Left colon (tissue), 2 donors: ENCODE results near the gene RIOX2. TPM values are rescaled to one million over a fixed set of nuclear protein-coding genes. Genes with fewer than 3 reads are reported as not detected.
A peak's percentile ranks its signal among the peaks of the same experiment; 100 is the strongest.

Experiments used
- ATAC-seq: fragments of 200-7000 bp; cut with Tn5 transposase; one replicate; pipeline ENCODE4 v1.9.1; 2020; ENCODE audit warnings: mild to moderate bottlenecking, moderate library complexity
- DNase-seq, 2 donors: peaks; one replicate each; pipeline ENCODE4 v3.0.0-alpha.2; 2020
- intact Hi-C, 2 donors: fragments of 100-400 bp; cut with DNase I in 1 of 2; cut with micrococcal nuclease in 1 of 2; formaldehyde crosslinking; loops; one replicate each; pipeline versions ENCODE4 v1.11.2 to v1.14.0; 2022; cut with DNase I, micrococcal nuclease
- total RNA-seq, 2 donors: library from RNA; stranded (reverse); fragmentation: NEBNext Ultra II Directional; extraction: Animal tissue kit (Norgen Biotek cat#: 25700); gene quantifications; one replicate each; pipeline ENCODE4 v1.2.1, GENCODE V29; 2021
- donor health status: DM: no; HTN: no; CAD: no.
- donor health status: DM: yes; HTN: yes; CAD: no.

The RIOX2 gene
- total RNA-seq, 2 donors from 2014 or later = 18.7 to 20.2 TPM

DNA sequence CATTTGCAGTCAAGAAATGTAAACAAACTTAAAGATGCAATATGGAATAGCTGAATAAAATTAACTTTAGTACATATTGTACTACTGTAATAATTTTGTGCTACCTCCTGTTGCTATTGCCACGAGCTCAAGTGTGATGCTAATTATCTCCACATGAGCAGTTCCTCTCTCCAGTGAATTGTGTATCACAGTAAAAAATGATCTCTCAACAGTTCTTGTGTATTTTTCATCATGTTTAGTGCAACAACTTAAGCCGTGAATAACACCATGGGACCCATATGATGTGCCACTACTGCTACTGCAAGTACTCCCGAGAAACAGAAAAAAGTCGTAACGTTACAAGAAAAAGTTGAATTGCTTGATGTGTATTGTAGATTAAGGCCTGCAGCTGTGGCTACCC is 12.4 kb downstream of the RIOX2 start:
- no peak for ATAC-seq
- DNase-seq = no peak
- intact Hi-C loops = no loop called here

DNA sequence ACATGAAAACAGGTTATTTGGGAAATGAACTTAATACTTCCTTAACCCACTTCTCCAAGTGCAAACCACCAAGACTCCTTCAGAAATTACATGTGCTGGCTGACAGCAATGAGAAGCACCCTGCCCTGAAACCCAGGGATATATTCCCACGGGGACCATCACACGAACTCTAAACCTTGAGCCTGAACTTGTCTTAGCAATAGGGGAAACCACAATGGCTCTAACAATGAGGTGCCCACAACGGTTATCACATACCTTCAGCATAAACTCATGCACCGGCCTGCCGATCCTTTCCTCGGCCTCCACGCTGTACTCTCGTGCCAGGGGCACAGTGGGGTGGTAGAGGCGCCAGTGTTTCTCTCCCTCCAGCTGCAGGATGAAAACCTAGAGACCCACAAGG is 13.4 kb downstream of the RIOX2 start:
- intact Hi-C loops = no loop called here
- DNase-seq (no peak), ATAC-seq (no peak)

DNA sequence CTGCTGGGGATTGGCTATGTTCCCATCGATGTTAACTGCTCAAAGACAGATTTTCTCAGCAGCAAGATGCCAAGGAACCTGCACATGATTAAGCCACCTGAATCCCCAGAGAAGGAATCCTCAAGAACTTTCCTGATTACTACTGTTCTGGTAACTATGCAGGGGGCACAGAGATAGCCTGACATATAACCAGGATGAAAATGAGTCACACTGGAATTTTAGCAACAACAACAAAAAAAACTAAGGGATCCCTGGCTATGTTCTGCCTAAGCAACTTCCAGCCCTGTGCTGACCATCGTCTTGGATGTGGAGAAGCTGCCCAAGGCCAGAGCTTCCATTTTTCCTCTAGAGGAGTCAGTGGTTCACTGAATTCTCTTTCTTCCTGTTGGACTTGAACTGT is 13.8 kb downstream of the RIOX2 start:
- ATAC-seq (no peak), DNase-seq (no peak)
- intact Hi-C loops = no loop called here

DNA sequence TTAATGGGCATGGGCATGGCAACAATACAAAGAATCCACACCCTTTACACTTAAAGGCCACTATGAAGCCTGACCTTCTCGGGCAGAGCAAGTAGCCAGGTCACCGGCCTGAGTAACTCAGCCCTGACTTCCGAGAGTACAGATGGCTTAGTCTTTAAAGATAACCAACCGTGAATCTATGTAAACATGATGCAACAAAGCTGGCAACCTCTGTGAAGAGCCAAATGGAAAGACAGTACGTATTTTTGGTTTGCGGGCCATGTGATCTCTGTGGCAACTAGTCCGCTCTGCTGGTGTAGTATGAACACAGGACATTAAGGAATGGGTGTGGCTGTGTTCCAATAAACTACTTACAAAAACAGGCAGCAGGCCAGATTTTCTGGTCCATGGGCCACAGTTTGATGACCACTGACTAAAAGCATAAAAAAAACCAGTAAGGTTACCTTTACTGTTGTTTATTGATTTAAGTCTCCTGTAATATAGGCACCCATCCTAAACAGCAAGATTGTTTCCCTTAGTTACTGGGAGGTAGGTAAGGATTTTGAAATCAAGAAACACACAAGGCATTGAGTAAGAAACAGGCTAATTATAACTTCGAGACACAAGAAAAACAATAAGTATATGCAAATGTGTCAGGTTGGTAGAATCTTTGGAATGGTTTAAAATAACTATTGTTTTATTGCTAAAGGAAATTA is 14.5 kb downstream of the RIOX2 start:
- peak; percentile 16 to 32 for DNase-seq
- ATAC-seq = peak; percentile 52
- intact Hi-C loops = no loop called here

DNA sequence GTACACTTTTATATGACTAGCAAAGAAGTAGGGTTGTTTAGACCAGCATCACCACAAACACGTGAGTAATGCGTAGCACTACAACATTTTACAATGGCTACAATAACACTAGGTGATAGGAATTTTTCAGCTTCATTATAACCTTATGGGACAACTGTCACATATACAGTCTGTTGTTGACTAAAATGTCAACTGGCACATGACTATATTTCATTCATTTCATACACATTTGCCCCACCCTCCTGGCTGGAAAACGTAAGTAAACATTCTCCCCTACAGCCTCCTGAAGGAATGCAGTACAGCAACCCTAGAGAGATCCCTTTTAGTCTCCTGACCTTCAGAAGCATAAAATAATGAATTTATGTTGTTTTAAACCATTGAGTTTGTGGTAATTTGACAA is 16.2 kb downstream of the RIOX2 start:
- ATAC-seq = peak; percentile 91
- no peak for DNase-seq
- intact Hi-C loops = no loop called here

DNA sequence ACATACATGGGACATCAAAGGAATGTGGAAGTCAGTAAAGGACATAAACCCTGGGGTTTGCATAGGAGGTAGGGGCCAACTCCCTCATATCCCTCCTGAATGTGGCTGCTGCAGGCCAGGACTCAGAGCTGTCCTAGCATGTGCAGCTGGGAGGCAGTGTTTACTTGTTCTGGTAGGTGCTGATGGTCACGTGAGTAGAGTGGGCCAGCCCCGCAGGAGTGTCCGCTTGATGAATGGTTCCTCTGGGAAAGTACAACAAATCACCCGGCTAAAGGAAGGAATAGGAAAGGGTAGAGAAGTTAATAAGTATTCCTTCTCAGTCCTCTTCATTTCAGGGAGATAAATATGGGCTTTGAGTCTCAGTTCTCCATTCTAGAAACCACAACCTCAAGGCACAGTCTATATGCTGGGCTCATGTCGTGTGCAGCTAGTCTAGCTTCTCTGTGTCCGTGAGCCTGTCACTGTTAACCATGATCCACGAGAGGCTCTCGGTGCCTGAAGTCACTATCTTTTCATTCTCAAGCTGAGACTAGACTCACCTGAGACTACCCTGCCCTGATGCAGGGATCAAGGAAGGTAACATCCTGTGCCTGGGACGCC is 17.9 kb downstream of the RIOX2 start:
- DNase-seq (no peak), ATAC-seq (no peak)
- intact Hi-C loops = no loop called here

DNA sequence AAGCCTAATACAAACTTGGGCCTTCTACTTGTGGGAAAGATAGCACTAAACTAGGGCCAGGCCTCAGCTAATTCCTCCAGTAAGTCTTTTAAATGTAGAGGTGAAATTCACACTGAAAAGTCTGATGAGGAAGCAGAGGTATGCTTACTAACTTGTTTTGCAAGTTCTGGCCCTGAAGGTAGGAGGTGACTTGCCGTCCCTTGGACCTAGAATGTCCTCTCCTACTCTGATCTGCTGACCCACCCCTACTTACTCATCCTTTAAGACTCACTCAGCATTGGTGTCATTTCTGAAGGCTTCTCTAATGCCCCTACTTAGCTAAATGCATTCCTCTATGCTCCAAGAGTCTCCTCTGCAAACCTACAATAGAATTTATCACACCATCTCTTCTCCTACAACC is 19.4 kb downstream of the RIOX2 start:
- intact Hi-C loops = no loop called here
- no peak for DNase-seq
- ATAC-seq = no peak

DNA sequence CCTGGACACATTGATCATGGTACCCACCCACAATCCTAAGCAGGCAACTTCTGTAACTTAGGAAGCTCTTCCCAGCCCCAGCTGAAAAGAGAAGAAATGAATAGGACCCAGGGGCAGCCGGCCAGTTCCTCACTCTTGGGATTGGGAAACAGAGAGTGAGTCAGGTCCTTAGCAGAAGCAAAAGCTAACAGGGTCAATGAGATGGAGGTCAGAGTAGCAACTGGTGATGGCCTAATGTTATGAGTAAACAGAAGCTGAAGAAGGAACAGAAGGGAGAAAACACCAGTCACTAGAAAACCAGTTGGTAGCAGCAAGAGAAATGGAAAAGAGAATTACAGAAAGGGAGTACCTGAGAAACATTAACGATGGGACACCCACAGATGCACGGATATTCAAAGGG is 20.0 kb downstream of the RIOX2 start:
- DNase-seq = no peak
- ATAC-seq = no peak
- intact Hi-C loops = no loop called here

DNA sequence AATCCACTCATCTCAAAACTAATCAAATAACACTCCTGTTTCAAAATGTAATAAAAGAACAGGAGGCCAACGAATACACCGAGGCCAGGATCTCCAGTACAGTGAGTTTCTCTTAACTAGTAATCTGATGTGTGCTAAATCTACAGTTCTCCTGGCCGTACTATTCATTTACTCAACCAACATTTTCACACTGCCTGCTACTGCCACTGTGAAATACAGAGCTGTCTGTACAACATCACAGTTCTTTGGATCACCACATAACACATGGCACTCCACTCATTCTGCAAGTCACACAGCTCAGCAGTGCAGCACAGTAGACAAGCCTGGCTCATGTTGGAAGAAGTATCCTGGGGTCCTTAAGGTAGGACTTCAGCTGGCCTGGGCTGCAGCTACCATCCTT is 21.9 kb downstream of the RIOX2 start:
- ATAC-seq = no peak
- no peak for DNase-seq
- intact Hi-C loops = no loop called here

DNA sequence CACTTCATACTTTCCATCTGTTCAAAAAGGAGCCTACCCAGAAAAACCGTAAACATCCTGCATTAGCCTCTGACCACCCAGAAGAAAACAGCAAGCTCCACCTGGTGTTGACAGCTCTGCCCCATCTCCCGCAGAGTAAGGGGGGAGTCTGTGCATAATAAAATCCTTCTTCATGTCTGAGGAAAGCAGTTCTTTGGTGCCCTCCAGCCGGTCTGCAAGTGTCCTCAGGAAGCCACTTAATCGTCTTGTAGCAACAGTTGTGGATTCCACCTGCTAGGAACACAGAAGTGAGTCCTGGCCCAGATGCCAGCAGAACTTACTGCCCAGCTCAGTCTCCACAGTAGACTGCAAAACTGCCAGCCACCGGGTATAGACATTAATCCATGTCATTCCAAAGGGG is 22.5 kb downstream of the RIOX2 start:
- DNase-seq = no peak
- no peak for ATAC-seq
- intact Hi-C loops = no loop called here

DNA sequence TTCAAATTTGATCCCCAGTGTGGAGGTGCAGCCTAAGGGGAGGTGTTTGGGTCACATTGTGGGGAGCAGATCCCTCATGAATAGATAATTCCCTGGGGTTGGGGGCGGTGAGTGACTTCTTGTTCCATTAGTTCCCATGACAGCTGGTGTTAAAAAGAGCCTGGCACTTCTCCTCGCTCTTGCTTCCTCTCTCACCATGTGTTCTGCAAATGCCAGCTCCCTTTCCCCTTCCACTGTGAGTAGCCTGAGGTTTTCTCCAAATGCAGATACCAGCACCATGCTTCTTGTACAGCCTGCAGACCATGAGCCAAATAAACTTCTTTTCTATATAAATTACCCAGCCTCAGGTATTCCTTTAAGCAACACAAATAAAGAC is 23.1 kb downstream of the RIOX2 start:
- no peak for ATAC-seq
- intact Hi-C loops = no loop called here
- no peak for DNase-seq

DNA sequence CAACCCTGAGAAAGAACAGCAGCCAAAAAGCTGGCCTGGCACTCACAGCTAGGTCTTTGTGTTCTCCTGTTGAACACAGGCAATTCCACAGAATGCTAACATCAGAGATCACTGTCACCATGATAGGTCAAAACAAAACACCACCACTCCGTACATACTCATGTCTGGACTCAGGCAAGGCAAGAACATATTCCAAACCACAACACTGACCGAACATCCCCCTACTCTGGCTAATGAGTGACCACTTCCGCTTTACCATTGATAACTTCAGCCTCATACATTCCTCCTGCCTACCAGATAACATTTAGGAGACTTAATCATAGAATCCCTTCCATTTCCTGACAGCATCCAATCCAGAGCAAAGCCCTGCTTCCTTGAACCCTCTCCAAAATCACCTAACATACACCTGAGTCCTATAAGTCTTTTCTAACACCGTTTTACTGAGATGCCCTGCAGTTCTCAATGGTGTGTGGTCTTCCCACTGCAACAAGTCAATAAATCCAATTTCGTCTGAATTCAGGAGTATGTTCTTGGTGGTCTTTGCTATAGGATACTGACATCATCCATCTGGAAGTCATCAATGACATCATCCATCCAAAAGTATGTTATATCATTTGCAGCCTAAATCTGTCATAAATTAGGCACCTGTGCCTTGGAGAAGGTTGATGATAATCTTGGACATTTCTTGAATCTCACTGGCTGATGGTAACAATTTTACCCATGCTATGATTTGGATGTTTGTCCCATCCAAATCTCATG is 23.7 kb downstream of the RIOX2 start:
- DNase-seq (no peak), ATAC-seq (no peak)
- intact Hi-C loops = no loop called here

DNA sequence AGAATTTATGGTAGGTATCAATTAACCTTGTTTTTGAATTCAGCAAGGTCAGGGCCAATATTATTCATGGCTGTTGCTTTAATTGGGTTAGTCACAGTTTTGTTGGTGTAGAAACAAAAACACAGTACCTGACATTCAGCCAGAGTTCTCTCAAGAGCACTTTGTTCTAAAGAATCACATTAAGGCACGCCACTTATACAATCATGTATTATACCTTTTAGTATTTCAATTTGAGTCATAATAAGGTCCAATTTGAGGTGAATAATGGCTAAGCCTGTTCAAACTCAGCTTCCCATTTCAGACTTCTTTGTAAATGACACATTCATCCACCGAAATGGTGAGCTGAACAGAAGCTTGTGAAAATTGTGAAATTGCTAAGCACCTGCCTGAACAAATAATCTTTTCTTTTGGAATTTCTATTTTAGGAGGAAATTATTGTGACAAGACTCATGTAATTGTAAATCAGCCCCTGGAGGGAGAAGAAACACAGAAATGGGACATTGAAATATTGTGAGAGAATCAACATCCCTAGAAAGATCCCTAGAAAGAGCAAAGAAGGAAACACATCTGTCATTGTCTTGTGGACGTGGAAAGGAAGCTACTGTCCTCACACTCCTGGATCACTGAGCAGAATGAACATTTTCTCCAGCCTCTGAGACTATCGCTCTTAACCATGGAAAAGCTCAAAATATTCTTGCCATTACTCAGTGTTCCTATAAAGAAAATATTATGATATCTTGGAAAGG is 29.3 kb downstream of the RIOX2 start:
- DNase-seq (no peak), ATAC-seq (no peak)
- intact Hi-C loops = no loop called here

DNA sequence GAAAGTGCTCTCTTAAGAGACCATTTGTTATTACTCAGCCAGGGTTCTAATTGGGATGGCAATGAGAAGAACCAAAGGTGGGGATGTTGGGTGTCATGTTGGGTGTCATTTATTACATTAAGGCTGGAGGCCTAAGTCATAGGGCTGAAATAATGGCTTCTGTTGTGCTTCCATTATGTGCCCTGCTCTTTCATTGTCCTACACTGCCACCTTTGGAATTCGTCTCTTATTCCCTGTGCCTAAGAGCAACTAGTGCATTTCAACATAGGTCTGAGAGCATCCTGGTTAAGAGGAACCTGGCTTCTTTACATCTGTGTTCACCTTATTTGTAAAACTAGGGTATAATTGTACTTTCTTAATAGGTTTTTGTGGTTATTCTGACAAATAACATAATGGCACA is 32.2 kb downstream of the RIOX2 start:
- intact Hi-C loops = no loop called here
- DNase-seq = no peak
- peak; percentile 46 for ATAC-seq

DNA sequence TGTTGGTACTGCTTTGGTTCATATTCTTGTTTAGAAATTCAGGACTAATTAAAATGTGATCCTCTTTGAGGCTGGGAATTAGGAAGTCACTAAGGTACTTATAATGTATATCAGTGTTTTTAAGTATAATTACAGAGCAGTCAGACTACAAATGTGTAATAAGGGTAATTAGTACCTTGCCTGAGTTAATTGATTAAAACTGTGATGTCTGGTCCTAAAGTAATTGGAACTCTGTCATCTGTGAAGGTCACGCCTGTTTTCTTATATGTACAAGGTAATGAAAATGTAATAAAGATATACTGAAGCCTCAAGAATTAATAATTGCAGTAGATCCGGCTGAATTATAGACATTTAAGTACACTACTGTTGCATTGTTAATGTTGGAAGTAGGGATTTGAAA is 32.8 kb downstream of the RIOX2 start:
- DNase-seq = no peak
- intact Hi-C loops = no loop called here
- no peak for ATAC-seq

DNA sequence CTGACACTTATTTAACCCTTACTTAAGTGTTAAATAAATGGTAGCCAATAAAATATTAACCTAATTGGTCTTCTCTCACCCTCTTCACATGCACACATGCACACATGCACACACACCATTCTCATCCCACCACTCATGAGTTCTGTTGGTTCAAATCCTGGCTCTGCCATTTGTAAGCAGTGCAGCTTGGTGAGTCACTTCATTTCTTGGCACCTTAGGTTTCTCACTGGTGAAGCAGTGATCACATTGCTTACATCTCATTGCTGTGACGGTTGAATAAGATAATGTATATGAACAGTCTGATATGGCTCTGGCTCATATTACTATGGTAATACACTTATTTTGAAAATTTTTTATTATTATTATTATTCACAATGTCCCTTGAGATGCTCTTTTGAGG is 33.8 kb downstream of the RIOX2 start:
- intact Hi-C loops = no loop called here
- ATAC-seq (no peak), DNase-seq (no peak)

DNA sequence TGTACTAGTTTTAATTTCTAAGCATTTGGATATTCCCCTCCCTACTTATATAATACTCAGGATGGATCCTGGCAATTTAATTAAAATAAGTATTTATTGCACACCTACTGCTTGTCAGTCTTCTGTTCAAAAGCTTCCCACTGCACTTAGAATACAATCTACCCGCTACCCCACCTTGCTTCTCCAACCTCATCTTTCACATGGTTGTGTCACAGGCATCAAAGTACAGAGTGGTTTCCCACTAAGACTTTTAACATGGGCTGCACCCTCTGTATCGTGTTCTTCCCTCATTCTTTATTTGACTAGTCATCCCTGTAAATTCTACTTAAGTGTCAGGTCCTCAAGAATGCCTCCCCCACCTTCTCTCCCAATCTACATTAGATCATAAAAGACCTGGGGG is 35.0 kb downstream of the RIOX2 start:
- DNase-seq (no peak), ATAC-seq (no peak)
- intact Hi-C loops = no loop called here

DNA sequence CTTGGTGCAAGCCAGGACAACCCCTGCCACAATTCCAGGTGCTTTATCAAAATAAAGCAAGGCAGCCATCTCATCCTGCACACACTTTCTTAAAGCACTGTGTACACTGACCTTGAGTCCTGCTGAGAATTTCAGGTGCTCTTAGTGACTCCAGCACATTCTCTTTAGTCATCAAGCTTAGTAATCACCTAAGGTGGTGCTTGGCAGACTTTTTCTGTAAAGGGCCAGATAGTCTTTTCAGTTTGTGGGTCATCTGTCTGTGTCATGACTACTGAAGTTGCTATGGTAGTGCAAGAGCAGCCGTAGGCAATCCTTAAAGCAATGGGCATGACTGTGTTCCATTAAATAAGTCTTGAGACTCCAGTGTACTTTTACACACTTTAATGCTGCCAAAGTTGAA is 36.4 kb downstream of the RIOX2 start:
- ATAC-seq = no peak
- intact Hi-C loops = no loop called here

DNA sequence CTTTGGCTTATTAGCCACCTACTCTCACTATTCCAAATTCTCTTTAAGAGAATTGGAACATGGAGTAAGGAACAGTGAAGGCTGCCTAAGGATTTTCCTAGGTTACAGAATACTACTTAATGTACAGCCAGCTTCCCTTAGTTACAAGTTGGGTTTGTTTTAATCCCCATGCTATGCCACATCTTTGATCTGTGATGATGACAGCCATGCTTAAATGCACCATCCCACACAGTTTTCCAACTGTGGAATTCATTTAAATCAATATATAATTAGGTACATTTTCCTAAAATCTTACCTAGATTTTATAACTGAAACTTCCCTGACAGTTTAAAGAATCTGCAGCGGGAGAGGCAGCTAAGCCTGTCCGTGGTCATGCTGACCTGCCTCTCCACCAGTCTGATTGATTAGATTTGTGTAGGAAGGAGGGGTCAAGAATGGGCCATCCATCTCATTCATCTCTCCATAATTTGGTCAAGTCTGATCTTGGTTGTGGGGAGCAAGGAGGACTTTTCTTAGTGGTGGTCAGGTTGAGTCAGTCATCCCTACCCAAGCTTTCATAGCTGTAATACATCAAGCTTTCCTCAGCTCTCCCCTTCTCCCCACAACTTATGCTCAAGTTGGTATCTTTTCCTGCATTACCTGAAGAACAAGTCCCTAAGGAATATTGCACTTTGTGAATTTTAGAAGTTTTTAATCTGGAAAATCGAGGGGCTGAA is 37.1 kb downstream of the RIOX2 start:
- intact Hi-C loops = no loop called here
- DNase-seq = no peak
- no peak for ATAC-seq

More for the DNA sequence above, 36.4 kb downstream of the RIOX2 start:
- DNase-seq = no peak
